Activated CD8-positive, alpha-beta T cell treated with anti-CD3 and anti-CD28 coated beads for 36 hours (primary cell): ENCODE measurements around the gene TGFBR2. TPM values are rescaled to one million over a fixed set of nuclear protein-coding genes. Genes with fewer than 3 reads are reported as not detected.

ENCODE experiments used
- ATAC-seq: fragments of 200-7000 bp; cut with Tn5 transposase; one replicate; pipeline ENCODE4 v1.10.0; 2021; ENCODE audit warnings: mild to moderate bottlenecking, moderate library complexity
- CTCF ChIA-PET: fragments of 350-600 bp; sonication (Branson Sonifier 250); formaldehyde crosslinking; loops from one replicate; lab custom pipeline; 2021; ENCODE audit warnings: antibody characterized with exemption; lab: Charles Lee
- POLR2A ChIA-PET: fragments of 350-600 bp; sonication (Branson Sonifier 250); formaldehyde crosslinking; loops from one replicate; lab custom pipeline; 2021; ENCODE audit warnings: antibody characterized with exemption; lab: Charles Lee
- DNase-seq: peaks from one replicate; pipeline ENCODE4 v3.0.0-alpha.2; 2020
- H3K27ac Mint-ChIP-seq: one replicate; pipeline ENCODE4 v1.8.0; 2021; ENCODE audit warnings: mild to moderate bottlenecking, mixed read lengths
- H3K27me3 Mint-ChIP-seq: one replicate; pipeline ENCODE4 v1.8.0; 2021; ENCODE audit warnings: mixed read lengths
- H3K36me3 Mint-ChIP-seq: one replicate; pipeline ENCODE4 v1.8.0; 2021; ENCODE audit warnings: low read depth, mixed read lengths
- H3K4me1 Mint-ChIP-seq: one replicate; pipeline ENCODE4 v1.8.0; 2021; ENCODE audit warnings: low read depth, mixed read lengths
- H3K4me3 Mint-ChIP-seq: one replicate; pipeline ENCODE4 v1.8.0; 2021; ENCODE audit warnings: mild to moderate bottlenecking, moderate library complexity, mixed read lengths
- H3K9me3 Mint-ChIP-seq: one replicate; pipeline ENCODE4 v1.8.0; 2021; ENCODE audit warnings: mixed read lengths
- intact Hi-C: fragments of 100-400 bp; cut with micrococcal nuclease; formaldehyde crosslinking; loops from one replicate; pipeline ENCODE4 v1.10.0; 2022
- total RNA-seq, 2 experiments: library from RNA; stranded (reverse); gene quantifications; one replicate each; pipeline ENCODE4 v1.2.3, GENCODE V29; 2021
- TF ChIP-seq, protein P1 (sequence below): fragments of 200-600 bp; IDR thresholded peaks from one replicate; pipeline ENCODE4 v1.8.0; 2022; ENCODE audit warnings: antibody characterized with exemption, mild to moderate bottlenecking

Gene TGFBR2
- total RNA-seq, 2 experiments from 2014 or later, result 49.1 to 50.0 TPM

DNA sequence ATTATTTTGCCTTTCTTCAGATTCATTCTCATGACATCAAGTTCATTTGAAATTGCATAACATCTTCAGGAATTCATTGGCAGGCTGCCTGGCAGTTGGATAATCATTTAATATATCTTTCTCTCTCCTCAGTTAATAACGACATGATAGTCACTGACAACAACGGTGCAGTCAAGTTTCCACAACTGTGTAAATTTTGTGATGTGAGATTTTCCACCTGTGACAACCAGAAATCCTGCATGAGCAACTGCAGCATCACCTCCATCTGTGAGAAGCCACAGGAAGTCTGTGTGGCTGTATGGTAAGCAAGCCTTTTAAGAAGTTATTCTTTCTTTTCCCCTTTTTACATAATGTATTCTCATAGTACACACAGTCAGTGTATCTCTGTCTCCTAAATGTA lies 38.2 kb downstream of the TGFBR2 start:
- intact Hi-C loops, result loop anchor here (5.0 kb wide), 1 partner anchor 37 kb away; the partner anchor contains the start of gene TGFBR2
- H3K27me3 Mint-ChIP-seq, result no peaks in the 10 kb centered on the region
- peak overlapping the region; percentile 98 for H3K27ac Mint-ChIP-seq
- TF ChIP-seq, protein P1, sequence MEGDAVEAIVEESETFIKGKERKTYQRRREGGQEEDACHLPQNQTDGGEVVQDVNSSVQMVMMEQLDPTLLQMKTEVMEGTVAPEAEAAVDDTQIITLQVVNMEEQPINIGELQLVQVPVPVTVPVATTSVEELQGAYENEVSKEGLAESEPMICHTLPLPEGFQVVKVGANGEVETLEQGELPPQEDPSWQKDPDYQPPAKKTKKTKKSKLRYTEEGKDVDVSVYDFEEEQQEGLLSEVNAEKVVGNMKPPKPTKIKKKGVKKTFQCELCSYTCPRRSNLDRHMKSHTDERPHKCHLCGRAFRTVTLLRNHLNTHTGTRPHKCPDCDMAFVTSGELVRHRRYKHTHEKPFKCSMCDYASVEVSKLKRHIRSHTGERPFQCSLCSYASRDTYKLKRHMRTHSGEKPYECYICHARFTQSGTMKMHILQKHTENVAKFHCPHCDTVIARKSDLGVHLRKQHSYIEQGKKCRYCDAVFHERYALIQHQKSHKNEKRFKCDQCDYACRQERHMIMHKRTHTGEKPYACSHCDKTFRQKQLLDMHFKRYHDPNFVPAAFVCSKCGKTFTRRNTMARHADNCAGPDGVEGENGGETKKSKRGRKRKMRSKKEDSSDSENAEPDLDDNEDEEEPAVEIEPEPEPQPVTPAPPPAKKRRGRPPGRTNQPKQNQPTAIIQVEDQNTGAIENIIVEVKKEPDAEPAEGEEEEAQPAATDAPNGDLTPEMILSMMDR, result no peak
- no peaks in the 10 kb centered on the region for H3K9me3 Mint-ChIP-seq
- ATAC-seq (peak; percentile 45), DNase-seq (peak; percentile 81)
- ChIA-PET CTCF (interaction anchor here (1.0 to 4.1 kb wide), 3 partner anchors 12 to 325 kb away, joined by 3 to 26 read pairs (median 6); no protein-coding TSS in a partner anchor), POLR2A (interaction anchor here (0.6 to 11.8 kb wide), 13 partner anchors 9 to 887 kb away, joined by 3 to 173 read pairs (median 5); partner anchors contain the start of gene TGFBR2)
- peaks cover 69% of the 10 kb centered on the region for H3K36me3 Mint-ChIP-seq
- H3K4me1 Mint-ChIP-seq, result peaks cover 95% of the 10 kb centered on the region
- H3K4me3 Mint-ChIP-seq, result peak overlapping the region; percentile 51

DNA sequence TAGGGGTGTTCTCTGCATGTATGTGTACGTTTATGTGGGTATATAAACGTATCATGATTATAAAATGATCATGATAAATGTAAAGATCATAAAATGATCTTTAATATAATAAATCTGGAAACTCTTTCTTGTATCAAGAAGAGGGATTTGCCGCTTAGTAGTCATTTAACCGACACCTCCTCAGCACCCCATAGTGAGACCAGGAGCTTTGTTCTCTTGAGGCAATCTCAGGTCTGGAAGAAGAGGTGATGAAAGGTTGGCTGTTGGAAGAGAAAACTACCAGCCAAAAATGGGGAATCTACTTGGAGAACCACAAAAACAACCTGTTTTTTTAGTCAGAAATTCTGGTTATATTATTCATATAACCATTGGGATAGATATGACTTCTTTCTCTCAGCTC lies 38.7 kb downstream of the TGFBR2 start:
- ChIA-PET POLR2A (interaction anchor here (0.7 to 11.8 kb wide), 8 partner anchors 9 to 434 kb away, joined by 3 to 173 read pairs (median 5); partner anchors contain the start of gene TGFBR2), CTCF (interaction anchor here (4.1 kb wide), 1 partner anchor 12 kb away, joined by 26 read pairs; no protein-coding TSS in a partner anchor)
- peak overlapping the region; percentile 98 for H3K27ac Mint-ChIP-seq
- TF ChIP-seq, protein P1, result no peak
- peaks cover 72% of the 10 kb centered on the region for H3K36me3 Mint-ChIP-seq
- peak overlapping the region; percentile 51 for H3K4me3 Mint-ChIP-seq
- DNase-seq (no peak), ATAC-seq (no peak)
- H3K9me3 Mint-ChIP-seq, result no peaks in the 10 kb centered on the region
- no peaks in the 10 kb centered on the region for H3K27me3 Mint-ChIP-seq
- H3K4me1 Mint-ChIP-seq, result peaks cover 95% of the 10 kb centered on the region
- intact Hi-C loops, result no loop called here

DNA sequence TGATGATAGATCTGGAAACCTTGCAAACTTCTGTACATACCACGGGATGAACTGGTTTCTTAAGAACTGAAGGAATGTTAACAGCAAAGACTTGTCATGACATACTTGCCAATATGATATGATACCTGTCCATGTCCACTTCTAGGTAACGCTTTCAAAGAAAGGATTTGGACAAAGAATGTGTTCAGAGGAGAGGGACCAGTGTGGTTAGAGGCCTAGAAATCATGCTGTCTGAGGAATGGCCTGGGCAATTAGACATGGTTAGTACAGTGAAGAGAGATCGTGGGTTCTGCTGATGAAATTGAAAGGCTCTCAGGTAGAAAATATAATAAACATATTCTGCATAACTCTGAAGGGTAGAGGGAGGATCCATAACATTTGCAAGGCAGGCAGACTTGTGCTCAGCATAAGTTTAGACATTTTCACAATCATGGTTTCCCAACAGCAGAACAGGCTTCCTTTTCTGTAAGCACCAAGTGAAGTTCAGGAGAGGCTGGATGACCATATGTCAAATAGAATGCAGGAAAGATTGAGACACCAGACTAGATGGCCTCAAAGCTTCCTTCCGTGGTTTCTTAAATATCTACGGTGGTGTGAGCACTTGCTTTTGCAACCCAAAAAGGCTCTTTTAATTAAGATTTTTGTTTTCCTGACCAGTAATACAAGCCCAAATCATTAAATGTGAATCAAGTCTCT lies 39.9 kb downstream of the TGFBR2 start:
- ChIA-PET CTCF (interaction anchor here (1.1 kb wide), 1 partner anchor 48 kb away, joined by 3 read pairs; no protein-coding TSS in a partner anchor), POLR2A (interaction anchor here (0.6 to 11.8 kb wide), 8 partner anchors 11 to 39 kb away, joined by 3 to 173 read pairs (median 5); no protein-coding TSS in a partner anchor)
- no peaks in the 10 kb centered on the region for H3K9me3 Mint-ChIP-seq
- H3K27ac Mint-ChIP-seq, result peak overlapping the region; percentile 98
- H3K4me3 Mint-ChIP-seq, result peak overlapping the region; percentile 7
- no peaks in the 10 kb centered on the region for H3K27me3 Mint-ChIP-seq
- peaks cover 81% of the 10 kb centered on the region for H3K36me3 Mint-ChIP-seq
- TF ChIP-seq, protein P1, result no peak
- intact Hi-C loops, result no loop called here
- ATAC-seq (no peak), DNase-seq (no peak)
- H3K4me1 Mint-ChIP-seq, result peaks cover 97% of the 10 kb centered on the region

DNA sequence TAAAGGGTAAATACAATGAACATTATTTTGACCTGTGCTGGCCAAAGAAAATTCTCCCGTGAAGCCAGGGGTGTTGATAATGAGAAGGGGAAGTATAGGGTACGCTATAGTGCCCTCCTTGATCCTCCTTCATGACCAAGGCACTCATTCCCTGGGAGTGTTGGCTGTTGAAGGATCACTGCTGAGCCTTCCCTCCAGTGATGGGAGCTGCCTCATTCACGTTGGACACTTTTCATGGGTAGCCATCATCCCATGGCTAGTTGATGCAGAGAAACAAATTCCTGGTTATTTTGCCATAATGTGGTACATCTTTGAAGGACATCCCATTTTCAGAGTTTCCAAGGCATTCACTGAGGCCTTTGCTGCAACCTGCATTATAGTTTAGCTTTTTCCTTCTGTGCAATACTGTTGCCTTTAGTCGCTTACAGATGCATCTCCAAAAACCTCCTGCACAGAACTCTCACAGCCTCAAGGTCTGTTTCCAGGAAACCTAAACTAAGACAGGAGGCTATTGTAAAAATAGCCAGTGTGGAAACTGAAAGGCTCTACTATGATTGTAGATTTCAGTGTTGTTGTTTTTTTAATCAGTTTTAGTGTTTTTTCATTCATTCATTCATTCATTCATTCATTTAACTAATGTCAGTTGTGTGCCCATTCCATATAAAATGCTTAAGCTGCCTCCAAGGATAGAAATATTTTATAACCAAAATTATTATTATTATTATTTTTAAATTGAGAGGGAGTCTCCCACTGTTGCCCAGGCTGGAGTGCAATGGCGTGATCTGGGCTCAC lies 40.8 kb downstream of the TGFBR2 start:
- no peaks in the 10 kb centered on the region for H3K27me3 Mint-ChIP-seq
- H3K4me1 Mint-ChIP-seq, result peaks cover 97% of the 10 kb centered on the region
- H3K4me3 Mint-ChIP-seq, result no peak overlapping the region
- no peaks in the 10 kb centered on the region for H3K9me3 Mint-ChIP-seq
- intact Hi-C loops, result no loop called here
- TF ChIP-seq, protein P1, result no peak
- ATAC-seq, result no peak
- peaks cover 82% of the 10 kb centered on the region for H3K36me3 Mint-ChIP-seq
- peak overlapping the region; percentile 98 for H3K27ac Mint-ChIP-seq
- no peak for DNase-seq
- ChIA-PET CTCF (interaction anchor here (0.8 to 1.7 kb wide), 4 partner anchors 9 to 47 kb away, joined by 3 to 9 read pairs (median 4); no protein-coding TSS in a partner anchor), POLR2A (interaction anchor here (0.8 to 11.8 kb wide), 7 partner anchors 10 to 35 kb away, joined by 3 to 173 read pairs (median 5); no protein-coding TSS in a partner anchor)
